ENCODE results near the gene CYTH4.

- TF ChIP-seq POLR2A (IDR thresholded peaks at IDR 0.05; ENCODE audit: control extremely low read depth in 1 of 2, low read depth in 2 of 2, low read length in 2 of 2), result no peak
- TF ChIP-seq EP300 (IDR thresholded peaks at IDR 0.05; ENCODE audit: borderline replicate concordance in 1 of 2, low read depth in 2 of 2, low read length in 2 of 2), result no peak
- no peak for TF ChIP-seq GTF2F1 (IDR thresholded peaks at IDR 0.05; ENCODE audit: borderline replicate concordance, low read depth, low read length)
- TF ChIP-seq CTCF (IDR thresholded peaks at IDR 0.05; ENCODE audit: control extremely low read depth in 1 of 3, insufficient read depth in 1 of 3, low read depth in 1 of 3, low read length in 3 of 3), result no peak
Measured at GRCh38 chr22:37244114-37244921, 38.0 kb upstream of the CYTH4 start, which contains the start of gene RAC2.

Measured in H1 (cell line).